Sigmoid colon (tissue), 4 donors: ENCODE results near the gene SDF2L1.

Source experiments
- POLR2AphosphoS5 ChIP-seq, 4 donors: sonication (generic); formaldehyde crosslinking; IDR thresholded peaks; one replicate each; pipeline ENCODE4 v1.6.1; 2017; ENCODE audit warnings: antibody characterized with exemption in 4 of 4
- TF ChIP-seq, protein P1 (sequence below), 4 experiments: fragments of 450-650 bp in 3 of 4; fragments of 200-600 bp in 1 of 4; IDR thresholded peaks; one replicate each; pipeline ENCODE4 v1.5.1; 2016 to 2019; ENCODE audit warnings: antibody characterized with exemption in 4 of 4, mild to moderate bottlenecking in 3 of 4, moderate library complexity in 2 of 4

DNA sequence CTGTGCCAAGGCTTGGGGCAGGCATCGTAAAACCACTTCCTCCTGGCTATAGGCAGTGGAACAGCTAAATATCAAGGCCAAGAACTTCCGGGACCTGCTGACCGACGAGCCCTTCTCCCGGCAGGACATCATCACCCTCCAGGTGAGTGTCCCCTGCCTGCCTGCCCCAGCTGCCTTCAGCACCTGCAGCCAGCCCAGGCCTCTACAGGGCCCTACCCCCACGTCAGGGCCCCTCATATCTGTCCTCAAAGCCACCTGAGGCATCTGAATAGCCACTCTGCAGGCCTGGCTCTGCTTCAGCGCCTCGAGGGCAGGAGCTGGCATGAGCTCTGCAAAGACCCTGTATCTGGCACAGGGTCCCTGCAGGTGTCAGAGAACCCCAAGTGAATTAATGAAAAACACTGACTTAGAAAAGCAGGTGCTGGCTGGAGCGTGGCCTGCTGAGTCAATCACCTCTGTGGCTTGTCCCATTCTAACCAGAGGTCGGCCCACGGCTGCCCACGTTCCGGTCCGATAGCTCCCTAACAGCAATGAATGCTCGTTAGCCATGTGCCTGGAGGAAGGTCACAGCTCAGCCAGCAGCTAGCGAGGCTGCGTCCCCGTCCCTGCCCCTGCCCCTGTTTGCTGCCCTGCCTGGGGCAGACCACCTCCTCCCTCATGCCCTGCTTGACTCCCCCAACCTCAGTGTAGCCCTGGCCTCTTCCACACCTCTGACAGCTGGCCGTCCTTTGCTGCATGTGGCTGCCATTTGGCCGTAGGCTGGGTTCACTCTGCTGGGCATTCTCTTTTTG lies 40.5 kb downstream of the SDF2L1 start:
- TF ChIP-seq POLR2AphosphoS5 (IDR thresholded peaks at IDR 0.05) = no peak
- TF ChIP-seq, protein P1, sequence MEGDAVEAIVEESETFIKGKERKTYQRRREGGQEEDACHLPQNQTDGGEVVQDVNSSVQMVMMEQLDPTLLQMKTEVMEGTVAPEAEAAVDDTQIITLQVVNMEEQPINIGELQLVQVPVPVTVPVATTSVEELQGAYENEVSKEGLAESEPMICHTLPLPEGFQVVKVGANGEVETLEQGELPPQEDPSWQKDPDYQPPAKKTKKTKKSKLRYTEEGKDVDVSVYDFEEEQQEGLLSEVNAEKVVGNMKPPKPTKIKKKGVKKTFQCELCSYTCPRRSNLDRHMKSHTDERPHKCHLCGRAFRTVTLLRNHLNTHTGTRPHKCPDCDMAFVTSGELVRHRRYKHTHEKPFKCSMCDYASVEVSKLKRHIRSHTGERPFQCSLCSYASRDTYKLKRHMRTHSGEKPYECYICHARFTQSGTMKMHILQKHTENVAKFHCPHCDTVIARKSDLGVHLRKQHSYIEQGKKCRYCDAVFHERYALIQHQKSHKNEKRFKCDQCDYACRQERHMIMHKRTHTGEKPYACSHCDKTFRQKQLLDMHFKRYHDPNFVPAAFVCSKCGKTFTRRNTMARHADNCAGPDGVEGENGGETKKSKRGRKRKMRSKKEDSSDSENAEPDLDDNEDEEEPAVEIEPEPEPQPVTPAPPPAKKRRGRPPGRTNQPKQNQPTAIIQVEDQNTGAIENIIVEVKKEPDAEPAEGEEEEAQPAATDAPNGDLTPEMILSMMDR (IDR thresholded peaks at IDR 0.05) = no peak
